Measurements from ENCODE around the gene LIPT1. TPM values are rescaled to one million over a fixed set of nuclear protein-coding genes. Genes with fewer than 3 reads are reported as not detected.

Gene LIPT1
- total RNA-seq, 1 donor from 2014 or later = 3.9 TPM

GRCh38 chr2:99156891-99157290 is 2.1 kb downstream of the LIPT1 start:
- TF ChIP-seq, protein P1, sequence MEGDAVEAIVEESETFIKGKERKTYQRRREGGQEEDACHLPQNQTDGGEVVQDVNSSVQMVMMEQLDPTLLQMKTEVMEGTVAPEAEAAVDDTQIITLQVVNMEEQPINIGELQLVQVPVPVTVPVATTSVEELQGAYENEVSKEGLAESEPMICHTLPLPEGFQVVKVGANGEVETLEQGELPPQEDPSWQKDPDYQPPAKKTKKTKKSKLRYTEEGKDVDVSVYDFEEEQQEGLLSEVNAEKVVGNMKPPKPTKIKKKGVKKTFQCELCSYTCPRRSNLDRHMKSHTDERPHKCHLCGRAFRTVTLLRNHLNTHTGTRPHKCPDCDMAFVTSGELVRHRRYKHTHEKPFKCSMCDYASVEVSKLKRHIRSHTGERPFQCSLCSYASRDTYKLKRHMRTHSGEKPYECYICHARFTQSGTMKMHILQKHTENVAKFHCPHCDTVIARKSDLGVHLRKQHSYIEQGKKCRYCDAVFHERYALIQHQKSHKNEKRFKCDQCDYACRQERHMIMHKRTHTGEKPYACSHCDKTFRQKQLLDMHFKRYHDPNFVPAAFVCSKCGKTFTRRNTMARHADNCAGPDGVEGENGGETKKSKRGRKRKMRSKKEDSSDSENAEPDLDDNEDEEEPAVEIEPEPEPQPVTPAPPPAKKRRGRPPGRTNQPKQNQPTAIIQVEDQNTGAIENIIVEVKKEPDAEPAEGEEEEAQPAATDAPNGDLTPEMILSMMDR (IDR thresholded peaks at IDR 0.05) = no peak
- TF ChIP-seq POLR2AphosphoS5 (IDR thresholded peaks at IDR 0.05; ENCODE audit: insufficient read depth in 1 of 2, low read depth in 1 of 2) = no peak
- no peak for TF ChIP-seq POLR2A (IDR thresholded peaks at IDR 0.05)
- intact Hi-C loops (cut with DNase I) = no loop called here

DNA sequence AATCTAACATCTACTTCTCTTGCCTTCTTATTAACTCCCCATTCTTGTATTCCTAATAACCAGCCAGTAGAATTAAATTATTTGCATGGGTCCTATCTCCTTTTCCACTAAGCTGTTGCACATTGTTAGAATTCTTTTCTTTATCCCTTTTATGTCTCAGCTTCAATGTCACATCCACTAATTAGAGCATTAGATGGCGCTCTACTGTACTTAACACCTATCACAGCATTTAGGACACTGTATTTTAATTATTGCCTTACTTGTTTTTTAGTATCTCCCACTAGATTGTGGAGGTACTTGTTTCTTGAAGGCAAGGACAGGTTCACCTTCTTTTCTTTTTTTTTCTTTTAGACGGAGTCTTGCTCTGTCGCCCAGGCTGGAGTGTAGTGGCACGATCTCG is 3.8 kb downstream of the LIPT1 start:
- TF ChIP-seq POLR2AphosphoS5 (IDR thresholded peaks at IDR 0.05; ENCODE audit: insufficient read depth in 1 of 2, low read depth in 1 of 2) = no peak
- TF ChIP-seq, protein P1 (IDR thresholded peaks at IDR 0.05) = no peak
- no peak for TF ChIP-seq POLR2A (IDR thresholded peaks at IDR 0.05)
- Histone ChIP-seq H3K36me3 (peaks cover 0 to 7% of the 10 kb centered on the region in 2 donors), H3K27ac (no peak overlapping the region), H3K9me3 (no peaks in the 10 kb centered on the region), H3K27me3 (no peaks in the 10 kb centered on the region), H3K4me1 (peaks cover 28% of the 10 kb centered on the region), H3K4me3 (no peak overlapping the region)
- no peak for DNase-seq (ENCODE audit: extremely low spot score in 2 of 2)
- intact Hi-C loops (cut with DNase I) = no loop called here

More at GRCh38 chr2:99156891-99157290, 2.1 kb downstream of the LIPT1 start:
- H3K4me3 ChIP-seq = no peak overlapping the region
- H3K9me3 ChIP-seq = no peaks in the 10 kb centered on the region
- no peak for DNase-seq (ENCODE audit: extremely low spot score in 2 of 2)
- H3K27me3 ChIP-seq = no peaks in the 10 kb centered on the region
- no peak overlapping the region for H3K27ac ChIP-seq
- H3K36me3 ChIP-seq = no peaks in the 10 kb centered on the region
- H3K4me1 ChIP-seq = peaks cover 33% of the 10 kb centered on the region

DNA sequence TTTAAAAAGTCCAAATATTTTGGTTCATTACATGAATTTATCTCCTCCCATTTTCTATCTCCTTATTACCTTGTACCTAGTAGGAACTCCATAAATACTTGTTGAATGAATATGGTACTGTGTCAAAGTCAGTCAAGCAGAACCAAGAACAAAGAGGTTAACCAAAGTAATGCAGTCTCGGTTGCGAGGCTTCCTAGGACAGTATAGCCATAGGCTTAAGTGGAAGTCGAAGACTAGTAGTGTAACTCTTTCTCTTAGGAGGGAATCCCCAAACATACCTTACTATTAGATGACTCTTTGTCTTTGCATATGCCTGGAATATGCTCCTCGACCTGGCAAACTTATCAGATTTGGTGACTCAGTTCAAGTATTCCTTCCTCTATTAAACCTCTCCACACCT is 4.8 kb downstream of the LIPT1 start:
- H3K27me3 ChIP-seq = no peaks in the 10 kb centered on the region
- H3K4me3 ChIP-seq = no peak overlapping the region
- H3K27ac ChIP-seq = no peak overlapping the region
- intact Hi-C loops (cut with DNase I) = no loop called here
- H3K4me1 ChIP-seq = peaks cover 20% of the 10 kb centered on the region
- TF ChIP-seq POLR2A (IDR thresholded peaks at IDR 0.05) = no peak
- TF ChIP-seq POLR2AphosphoS5 (IDR thresholded peaks at IDR 0.05; ENCODE audit: insufficient read depth in 1 of 2, low read depth in 1 of 2) = no peak
- TF ChIP-seq, protein P1 (IDR thresholded peaks at IDR 0.05) = no peak
- DNase-seq (ENCODE audit: extremely low spot score in 2 of 2) = no peak
- H3K36me3 ChIP-seq = peaks cover 0 to 7% of the 10 kb centered on the region in 2 donors
- H3K9me3 ChIP-seq = no peaks in the 10 kb centered on the region

- no peaks in the 10 kb centered on the region for H3K27me3 ChIP-seq
- no peak overlapping the region for H3K27ac ChIP-seq
- no peaks in the 10 kb centered on the region for H3K9me3 ChIP-seq
- peaks cover 0 to 48% of the 10 kb centered on the region in 2 donors for H3K36me3 ChIP-seq
- intact Hi-C loops (cut with DNase I) = no loop called here
- DNase-seq (ENCODE audit: extremely low spot score in 2 of 2) = no peak
- H3K4me1 ChIP-seq = no peaks in the 10 kb centered on the region
- H3K4me3 ChIP-seq = no peak overlapping the region
- TF ChIP-seq POLR2AphosphoS5 (IDR thresholded peaks at IDR 0.05; ENCODE audit: insufficient read depth in 1 of 2, low read depth in 1 of 2) (no peak), POLR2A (IDR thresholded peaks at IDR 0.05) (no peak)
- TF ChIP-seq, protein P1 (IDR thresholded peaks at IDR 0.05) = no peak
Measured at GRCh38 chr2:99166218-99166617, 11.5 kb downstream of the LIPT1 start.

DNA sequence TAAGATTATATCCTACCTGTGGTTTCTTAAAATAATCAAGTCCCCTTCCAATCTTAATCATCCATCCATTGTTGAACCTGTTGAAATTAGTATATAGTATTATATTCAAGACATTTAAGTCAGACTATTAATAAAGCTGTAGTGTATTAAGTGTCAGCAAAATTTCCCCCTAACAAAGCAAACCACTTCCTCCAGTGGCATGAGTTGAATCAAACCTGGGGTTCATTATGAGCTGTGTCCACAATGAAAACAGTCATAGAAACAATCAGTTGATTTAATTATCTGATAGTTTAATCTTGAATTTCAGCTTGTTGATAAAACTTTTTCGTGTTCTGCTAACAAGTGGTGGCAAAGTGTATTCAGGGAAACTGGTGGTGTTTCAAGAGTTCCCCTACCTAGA is 14.8 kb downstream of the LIPT1 start:
- Histone ChIP-seq H3K27me3 (no peaks in the 10 kb centered on the region), H3K36me3 (peaks cover 0 to 58% of the 10 kb centered on the region in 2 donors), H3K4me3 (no peak overlapping the region), H3K4me1 (no peaks in the 10 kb centered on the region), H3K9me3 (no peaks in the 10 kb centered on the region), H3K27ac (no peak overlapping the region)
- TF ChIP-seq POLR2A (IDR thresholded peaks at IDR 0.05) (no peak), POLR2AphosphoS5 (IDR thresholded peaks at IDR 0.05; ENCODE audit: insufficient read depth in 1 of 2, low read depth in 1 of 2) (no peak)
- TF ChIP-seq, protein P1 (IDR thresholded peaks at IDR 0.05) = no peak
- no peak for DNase-seq (ENCODE audit: extremely low spot score in 2 of 2)
- intact Hi-C loops (cut with DNase I) = no loop called here

Measured in vagina (tissue), 2 donors.